Panc1 (cell line): ENCODE data around the gene AMER1.

Source experiments
- CTCF ChIP-seq: fragments of 450-650 bp; IDR thresholded peaks from 2 replicates; pipeline ENCODE4 v1.5.1; 2017; ENCODE audit warnings: mild to moderate bottlenecking
- REST ChIP-seq, 2 experiments: IDR thresholded peaks; 2 replicates each; pipeline ENCODE4 v1.6.1; 2011 to 2012; ENCODE audit warnings: low read depth in 2 of 2, control low read depth in 1 of 2, low read length in 1 of 2, mild to moderate bottlenecking in 1 of 2, moderate library complexity in 1 of 2; ENCODE audit not compliant: insufficient read depth in 1 of 2

GRCh38 chrX:64196606-64197005 is 8.9 kb downstream of the AMER1 start:
- no peak for TF ChIP-seq CTCF
- TF ChIP-seq REST (IDR thresholded peaks at IDR 0.05; ENCODE audit: insufficient read depth in 1 of 2, low read depth in 2 of 2, low read length in 1 of 2): no peak
